Posterior cingulate gyrus (tissue), 11 donors: ENCODE data around the gene UBE3B.

Source experiments
- DNase-seq, 10 donors: peaks; one replicate each; pipeline versions ENCODE4 v3.0.0 to v3.0.0-alpha.2; 2020 to 2021; ENCODE audit warnings: mixed read lengths in 3 of 10
- intact Hi-C: fragments of 100-400 bp; cut with DNase I; formaldehyde crosslinking; loops from one replicate; pipeline ENCODE4 v1.15.1; 2023

Gene UBE3B

GRCh38 chr12:109542014-109542413 is 64.6 kb downstream of the UBE3B start:
- intact Hi-C loops: no loop called here
- DNase-seq: no peak

DNA sequence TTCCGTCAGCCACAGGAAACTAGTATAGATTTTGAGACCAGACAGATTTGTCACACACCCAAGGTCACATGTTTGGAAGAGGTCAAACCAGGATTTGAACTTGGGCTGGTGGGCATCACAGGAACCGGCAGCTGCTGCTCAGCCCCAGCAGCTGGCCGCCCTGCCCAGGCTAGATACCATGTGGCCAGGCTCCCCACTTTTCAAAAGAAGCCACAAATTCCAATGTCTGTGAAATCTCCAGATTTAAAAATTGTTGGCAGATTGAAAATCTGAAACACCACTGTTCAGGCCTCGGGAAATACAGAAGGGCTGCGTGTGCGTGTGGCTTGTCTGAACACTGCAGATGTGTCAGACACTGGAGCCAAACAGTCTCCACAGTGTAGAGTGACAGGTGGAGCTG is 65.4 kb downstream of the UBE3B start:
- peak in 2 of 10 donors; percentile 19 to 50 for DNase-seq
- intact Hi-C loops: no loop called here

GRCh38 chr12:109544955-109545531 is 67.6 kb downstream of the UBE3B start:
- DNase-seq: peak in 2 of 10 donors; percentile 40 to 80
- intact Hi-C loops: no loop called here

GRCh38 chr12:109545826-109546225 is 68.4 kb downstream of the UBE3B start:
- DNase-seq: peak in 2 of 10 donors; percentile 8 to 9
- intact Hi-C loops: no loop called here

DNA sequence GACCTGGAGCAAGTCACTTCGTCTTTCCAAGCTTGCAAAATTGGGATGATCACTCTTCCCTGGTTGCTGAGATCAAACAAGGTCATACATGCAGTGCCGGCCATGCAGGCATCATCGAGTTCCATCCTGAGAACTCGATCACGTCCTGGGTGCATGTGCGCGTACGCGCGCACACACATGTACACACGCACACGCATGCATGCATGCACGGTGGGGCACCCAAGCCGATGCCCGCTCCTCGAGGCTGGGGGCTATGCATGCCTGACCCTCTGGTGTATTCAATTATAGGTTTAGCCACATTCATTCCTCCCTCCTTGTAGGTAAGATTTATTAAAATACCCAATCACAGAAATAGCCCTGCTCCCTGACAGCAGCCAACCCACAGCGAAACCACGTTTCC is 69.9 kb downstream of the UBE3B start:
- peak in 3 of 10 donors; percentile 20 to 70 (median 43) for DNase-seq

GRCh38 chr12:109548258-109548657 is 70.8 kb downstream of the UBE3B start:
- DNase-seq: peak in 3 of 10 donors; percentile 2 to 25 (median 8)
- intact Hi-C loops: no loop called here

More for the DNA sequence above, 69.9 kb downstream of the UBE3B start:
- intact Hi-C loops: no loop called here

GRCh38 chr12:109549613-109550270 is 72.3 kb downstream of the UBE3B start:
- DNase-seq: peak in 3 of 10 donors; percentile 21 to 63 (median 37)
- intact Hi-C loops: no loop called here

- DNase-seq: peak in 3 of 10 donors; percentile 25 to 59 (median 39)
- intact Hi-C loops: no loop called here
Measured at GRCh38 chr12:109550281-109550680, 72.8 kb downstream of the UBE3B start.

DNA sequence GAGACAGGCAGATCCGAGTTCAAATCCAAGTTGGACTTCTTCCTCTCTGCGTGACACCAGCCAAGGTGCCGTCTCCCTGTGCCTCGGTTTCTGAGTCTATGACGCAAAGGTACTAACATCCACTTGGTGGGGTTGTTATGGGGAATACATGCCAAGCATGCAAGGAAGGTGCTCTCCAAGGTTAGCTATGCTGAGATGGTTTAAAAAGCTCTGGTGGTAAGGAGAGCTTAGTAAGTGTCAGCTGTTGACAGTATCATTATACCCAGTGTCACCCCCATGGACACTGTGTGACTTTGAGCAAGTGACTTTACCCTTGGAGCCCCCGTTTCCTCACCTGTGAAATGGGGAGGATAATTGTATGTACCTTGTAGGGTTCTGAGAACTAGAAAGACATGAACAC is 73.7 kb downstream of the UBE3B start:
- intact Hi-C loops: no loop called here
- no peak for DNase-seq

- peak in 3 of 10 donors; percentile 15 to 70 (median 21) for DNase-seq
Measured at GRCh38 chr12:109552971-109553370, 75.5 kb downstream of the UBE3B start.

DNA sequence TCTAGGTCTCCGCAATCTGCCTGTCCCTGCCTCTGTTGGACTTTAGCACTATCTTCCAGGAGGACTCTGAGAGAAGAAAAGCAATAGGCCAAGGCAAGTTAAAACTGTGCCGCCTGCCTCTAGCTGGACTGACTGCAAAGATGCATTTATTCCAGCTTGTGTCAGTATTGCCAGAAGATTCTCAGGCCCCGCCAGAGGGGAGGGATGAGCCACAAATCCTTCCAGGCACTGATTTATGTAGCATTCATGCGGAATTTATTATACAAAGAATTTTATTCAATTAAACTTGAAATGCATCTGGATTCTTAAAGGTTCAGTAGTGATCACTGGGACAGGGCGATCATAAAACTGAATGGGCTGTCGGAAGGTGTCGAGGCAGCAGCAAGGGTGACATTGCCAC is 76.0 kb downstream of the UBE3B start:
- intact Hi-C loops: no loop called here
- peak in 3 of 10 donors; percentile 3 to 53 (median 14) for DNase-seq

More at GRCh38 chr12:109552971-109553370, 75.5 kb downstream of the UBE3B start:
- intact Hi-C loops: no loop called here

- DNase-seq: peak in 3 of 10 donors; percentile 23 to 59 (median 52)
- intact Hi-C loops: no loop called here
Measured at GRCh38 chr12:109553906-109554500, 76.6 kb downstream of the UBE3B start.

GRCh38 chr12:109554761-109555160 is 77.3 kb downstream of the UBE3B start:
- DNase-seq: peak in 3 of 10 donors; percentile 47 to 59 (median 50)
- intact Hi-C loops: no loop called here

- intact Hi-C loops: no loop called here
- DNase-seq: peak in 3 of 10 donors; percentile 61 to 71 (median 64)
Measured at GRCh38 chr12:109555431-109556315, 78.2 kb downstream of the UBE3B start.

GRCh38 chr12:109557200-109557599 is 79.8 kb downstream of the UBE3B start:
- intact Hi-C loops: no loop called here
- peak in 3 of 10 donors; percentile 22 to 78 (median 72) for DNase-seq

GRCh38 chr12:109557805-109558204 is 80.4 kb downstream of the UBE3B start:
- intact Hi-C loops: no loop called here
- peak in 3 of 10 donors; percentile 28 to 71 (median 48) for DNase-seq

DNA sequence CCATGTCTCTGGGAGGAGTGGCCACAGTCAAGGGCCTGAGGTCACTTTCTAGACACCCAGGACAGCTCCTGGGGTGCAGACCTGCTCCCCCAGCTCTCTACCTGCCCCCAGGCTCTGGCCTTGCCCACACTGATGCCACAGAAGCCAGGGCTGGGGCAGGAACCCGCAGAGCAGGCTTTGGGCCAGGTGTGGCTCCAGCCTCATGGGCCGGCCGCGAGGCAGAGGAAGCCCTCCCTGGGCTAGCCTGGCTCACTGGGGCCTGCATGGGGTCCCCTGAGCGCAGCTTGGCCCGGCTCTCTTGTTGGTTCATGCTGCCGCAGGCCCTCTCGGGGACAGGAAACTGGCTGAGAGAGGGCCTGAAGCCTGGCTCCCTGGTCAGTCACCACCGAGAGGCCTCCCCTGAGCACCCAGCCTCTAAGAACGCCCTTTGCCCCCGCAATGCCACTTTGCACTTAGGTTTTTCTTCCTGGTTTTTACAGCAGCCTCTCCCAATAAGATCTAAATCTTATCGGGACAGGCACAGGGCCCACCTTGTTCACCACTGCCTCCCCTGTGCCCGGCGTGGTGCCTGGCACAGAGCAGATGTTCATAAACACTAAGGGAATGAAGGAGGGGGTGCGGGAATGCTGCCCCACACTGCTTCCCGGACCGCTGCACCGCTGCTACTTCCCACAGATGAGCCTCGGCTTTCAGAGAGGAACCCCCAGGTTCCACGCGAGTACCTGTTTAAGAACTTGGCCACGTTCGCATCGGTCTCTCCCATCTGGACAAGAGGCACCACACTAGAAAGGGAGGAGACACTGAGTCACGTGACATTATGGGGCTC is 81.2 kb downstream of the UBE3B start:
- intact Hi-C loops: no loop called here
- DNase-seq: peak in 3 of 10 donors; percentile 56 to 70 (median 69)

- peak in 3 of 10 donors; percentile 31 to 67 (median 50) for DNase-seq
- intact Hi-C loops: no loop called here
Measured at GRCh38 chr12:109559200-109559505, 81.7 kb downstream of the UBE3B start.

- intact Hi-C loops: no loop called here
- DNase-seq: peak in 3 of 10 donors; percentile 55 to 74 (median 63)
Measured at GRCh38 chr12:109559601-109560000, 82.2 kb downstream of the UBE3B start.
